IMR-90 (cell line): ENCODE measurements around the gene AKAP12.

ENCODE experiments used
- CEBPB ChIP-seq: IDR thresholded peaks from 2 replicates; pipeline ENCODE4 v1.6.1; 2012; ENCODE audit warnings: low read depth, low read length, improper control_type of control experiment
- RCOR1 ChIP-seq: IDR thresholded peaks from 2 replicates; pipeline ENCODE4 v1.6.1; 2012; ENCODE audit warnings: mild to moderate bottlenecking, low read length, improper control_type of control experiment; ENCODE audit not compliant: insufficient replicate concordance
- TF ChIP-seq, protein P1 (sequence below): conservative IDR thresholded peaks from 2 replicates; pipeline ENCODE4 v1.5.1; 2012; ENCODE audit warnings: mild to moderate bottlenecking, low read depth, low read length, improper control_type of control experiment

DNA sequence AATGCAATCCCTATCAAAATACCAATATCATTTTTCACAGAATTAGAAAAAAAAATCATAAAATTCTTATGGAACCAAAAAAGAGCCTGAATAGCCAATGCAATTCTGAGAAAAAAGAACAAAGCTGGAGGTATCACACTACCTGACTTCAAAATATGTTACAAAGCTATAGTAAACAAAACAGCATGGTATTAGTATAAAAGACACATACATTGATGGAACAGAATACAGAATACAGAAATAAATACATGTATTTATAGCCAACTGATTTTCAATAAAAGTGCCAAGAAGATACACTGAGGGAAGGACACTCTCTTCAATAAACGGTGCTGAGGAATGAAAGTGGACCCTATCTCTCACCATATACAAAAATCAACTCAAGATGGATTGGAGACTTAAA lies 28.7 kb upstream of the AKAP12 start:
- TF ChIP-seq, protein P1, sequence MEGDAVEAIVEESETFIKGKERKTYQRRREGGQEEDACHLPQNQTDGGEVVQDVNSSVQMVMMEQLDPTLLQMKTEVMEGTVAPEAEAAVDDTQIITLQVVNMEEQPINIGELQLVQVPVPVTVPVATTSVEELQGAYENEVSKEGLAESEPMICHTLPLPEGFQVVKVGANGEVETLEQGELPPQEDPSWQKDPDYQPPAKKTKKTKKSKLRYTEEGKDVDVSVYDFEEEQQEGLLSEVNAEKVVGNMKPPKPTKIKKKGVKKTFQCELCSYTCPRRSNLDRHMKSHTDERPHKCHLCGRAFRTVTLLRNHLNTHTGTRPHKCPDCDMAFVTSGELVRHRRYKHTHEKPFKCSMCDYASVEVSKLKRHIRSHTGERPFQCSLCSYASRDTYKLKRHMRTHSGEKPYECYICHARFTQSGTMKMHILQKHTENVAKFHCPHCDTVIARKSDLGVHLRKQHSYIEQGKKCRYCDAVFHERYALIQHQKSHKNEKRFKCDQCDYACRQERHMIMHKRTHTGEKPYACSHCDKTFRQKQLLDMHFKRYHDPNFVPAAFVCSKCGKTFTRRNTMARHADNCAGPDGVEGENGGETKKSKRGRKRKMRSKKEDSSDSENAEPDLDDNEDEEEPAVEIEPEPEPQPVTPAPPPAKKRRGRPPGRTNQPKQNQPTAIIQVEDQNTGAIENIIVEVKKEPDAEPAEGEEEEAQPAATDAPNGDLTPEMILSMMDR = no peak
- no peak for TF ChIP-seq RCOR1
- TF ChIP-seq CEBPB = no peak
